ENCODE data around the gene SLC25A6.

- no peak for TF ChIP-seq CTCF (IDR thresholded peaks at IDR 0.05; ENCODE audit: poor library complexity, severe bottlenecking)
- TF ChIP-seq POLR2AphosphoS5 (IDR thresholded peaks at IDR 0.05) = no peak
- TF ChIP-seq TAF1 (IDR thresholded peaks at IDR 0.05; ENCODE audit: low read depth) = no peak
- TF ChIP-seq, protein P1, sequence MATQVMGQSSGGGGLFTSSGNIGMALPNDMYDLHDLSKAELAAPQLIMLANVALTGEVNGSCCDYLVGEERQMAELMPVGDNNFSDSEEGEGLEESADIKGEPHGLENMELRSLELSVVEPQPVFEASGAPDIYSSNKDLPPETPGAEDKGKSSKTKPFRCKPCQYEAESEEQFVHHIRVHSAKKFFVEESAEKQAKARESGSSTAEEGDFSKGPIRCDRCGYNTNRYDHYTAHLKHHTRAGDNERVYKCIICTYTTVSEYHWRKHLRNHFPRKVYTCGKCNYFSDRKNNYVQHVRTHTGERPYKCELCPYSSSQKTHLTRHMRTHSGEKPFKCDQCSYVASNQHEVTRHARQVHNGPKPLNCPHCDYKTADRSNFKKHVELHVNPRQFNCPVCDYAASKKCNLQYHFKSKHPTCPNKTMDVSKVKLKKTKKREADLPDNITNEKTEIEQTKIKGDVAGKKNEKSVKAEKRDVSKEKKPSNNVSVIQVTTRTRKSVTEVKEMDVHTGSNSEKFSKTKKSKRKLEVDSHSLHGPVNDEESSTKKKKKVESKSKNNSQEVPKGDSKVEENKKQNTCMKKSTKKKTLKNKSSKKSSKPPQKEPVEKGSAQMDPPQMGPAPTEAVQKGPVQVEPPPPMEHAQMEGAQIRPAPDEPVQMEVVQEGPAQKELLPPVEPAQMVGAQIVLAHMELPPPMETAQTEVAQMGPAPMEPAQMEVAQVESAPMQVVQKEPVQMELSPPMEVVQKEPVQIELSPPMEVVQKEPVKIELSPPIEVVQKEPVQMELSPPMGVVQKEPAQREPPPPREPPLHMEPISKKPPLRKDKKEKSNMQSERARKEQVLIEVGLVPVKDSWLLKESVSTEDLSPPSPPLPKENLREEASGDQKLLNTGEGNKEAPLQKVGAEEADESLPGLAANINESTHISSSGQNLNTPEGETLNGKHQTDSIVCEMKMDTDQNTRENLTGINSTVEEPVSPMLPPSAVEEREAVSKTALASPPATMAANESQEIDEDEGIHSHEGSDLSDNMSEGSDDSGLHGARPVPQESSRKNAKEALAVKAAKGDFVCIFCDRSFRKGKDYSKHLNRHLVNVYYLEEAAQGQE (IDR thresholded peaks at IDR 0.05; ENCODE audit: borderline replicate concordance) = no peak
Observed at GRCh38 chrX:1411326-1411725, 19.4 kb upstream of the SLC25A6 start.
